NCI-H128 (cell line): ENCODE measurements around the gene SYT2.

Experiments used
- DNase-seq: peaks from one replicate; lab custom pipeline; 2025; ENCODE audit not compliant: unreplicated experiment; lab: John Stamatoyannopoulos, UW

Gene SYT2

GRCh38 chr1:202706851-202707250, 3.4 kb downstream of the SYT2 start:
- DNase-seq, result no peak

- DNase-seq, result no peak
These were observed 5.7 kb downstream of the SYT2 start for GRCh38 chr1:202704601-202705000.

DNA sequence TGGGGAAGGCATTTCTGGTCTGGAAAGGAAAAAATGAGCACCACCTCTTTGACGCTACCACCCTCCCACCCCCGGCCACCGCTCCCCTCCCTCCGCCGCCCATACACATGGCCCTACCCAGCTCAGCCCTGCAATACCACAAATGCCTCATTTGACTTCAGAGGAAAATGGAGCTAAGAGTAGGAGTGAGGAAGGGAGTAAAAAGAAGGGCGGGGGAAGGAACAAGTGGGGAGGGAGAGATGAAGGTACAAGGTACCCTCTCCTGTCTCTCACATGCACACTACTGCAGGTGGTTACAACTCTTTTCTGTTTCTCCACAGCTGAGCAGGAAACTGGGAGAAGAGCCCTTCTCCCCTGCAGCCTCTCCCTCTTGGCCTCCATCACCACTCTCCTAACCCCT, 7.1 kb downstream of the SYT2 start:
- no peak for DNase-seq

DNA sequence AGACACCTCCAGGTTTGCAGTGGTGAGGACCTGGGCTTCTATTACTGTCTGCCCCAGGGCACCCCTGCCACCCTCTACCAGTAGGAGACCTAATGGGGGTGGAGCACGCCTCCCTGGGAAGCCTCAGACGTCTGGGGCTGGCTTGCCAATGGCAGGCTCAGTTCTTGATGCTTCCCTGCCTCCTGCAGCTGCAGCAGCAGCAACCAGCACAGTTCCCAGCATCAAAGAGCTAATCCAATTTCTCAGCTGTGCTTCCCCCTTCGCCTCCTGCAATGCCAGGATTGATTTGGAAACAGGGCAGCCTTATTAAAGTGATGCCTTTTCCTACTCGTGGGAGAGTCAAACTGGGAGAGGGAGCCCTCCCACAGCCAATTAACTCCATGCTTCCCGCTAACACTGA, 8.2 kb downstream of the SYT2 start:
- no peak for DNase-seq

GRCh38 chr1:202701200-202701599, 9.1 kb downstream of the SYT2 start:
- no peak for DNase-seq

DNA sequence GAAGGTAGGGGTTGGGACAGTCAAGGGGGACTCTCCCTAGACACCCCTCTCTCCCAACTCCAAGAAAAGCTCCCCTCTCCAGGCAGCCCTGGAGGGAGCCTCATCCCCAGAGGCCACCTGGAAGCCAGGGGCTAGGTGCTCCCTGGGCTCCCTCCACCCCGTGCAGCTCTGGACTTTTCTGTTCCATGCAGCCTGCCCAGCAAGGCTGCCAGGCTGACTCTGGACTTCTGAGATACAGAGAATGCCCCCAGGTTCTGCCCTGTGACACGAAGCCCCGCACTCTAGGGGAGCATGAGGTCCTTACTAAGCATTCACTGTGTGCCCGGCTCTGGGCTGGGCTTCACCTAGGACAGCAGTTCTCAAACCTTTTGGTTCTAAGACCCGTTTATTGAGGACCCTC, 10.2 kb downstream of the SYT2 start:
- no peak for DNase-seq

DNA sequence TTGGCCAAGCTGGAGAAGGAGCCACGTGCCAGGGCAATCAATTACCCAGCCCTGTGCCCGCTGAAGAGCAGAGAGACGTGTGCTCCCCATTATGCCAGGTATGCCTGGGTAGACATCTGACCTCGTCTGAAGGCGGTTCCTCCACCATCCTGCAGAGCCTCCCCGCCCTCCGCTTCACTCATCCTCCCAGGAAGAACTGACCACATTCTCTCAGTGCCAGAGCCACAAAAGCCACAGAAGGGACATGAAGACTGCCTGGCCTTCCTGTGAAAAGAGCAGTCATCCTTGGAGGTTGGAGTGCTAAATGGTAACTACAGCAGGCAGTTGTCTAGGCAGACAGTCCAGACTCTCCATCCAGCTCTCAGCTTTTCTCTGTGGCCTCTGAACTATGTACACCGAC, 12.0 kb downstream of the SYT2 start:
- no peak for DNase-seq

- DNase-seq, result no peak
These were observed 13.2 kb downstream of the SYT2 start for GRCh38 chr1:202697038-202697437.

DNA sequence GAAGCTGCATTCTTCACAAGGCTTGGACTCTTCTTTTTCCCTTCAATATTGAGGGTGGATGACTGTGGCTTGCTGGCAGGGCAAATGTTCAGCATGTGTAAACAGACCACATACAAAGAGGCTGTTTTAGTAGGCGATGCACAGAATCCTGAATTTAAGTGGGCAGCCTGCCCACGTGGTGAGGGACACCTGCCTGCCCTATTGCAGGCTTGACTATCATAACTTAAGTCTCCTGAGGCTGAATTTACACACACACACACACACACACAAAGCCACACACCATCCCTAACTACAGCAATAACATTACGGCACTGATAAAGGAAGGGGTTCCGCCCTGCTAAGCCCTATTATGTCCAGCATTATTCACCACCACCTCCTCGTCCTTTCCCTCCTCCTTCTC, 15.9 kb downstream of the SYT2 start:
- DNase-seq, result no peak

DNA sequence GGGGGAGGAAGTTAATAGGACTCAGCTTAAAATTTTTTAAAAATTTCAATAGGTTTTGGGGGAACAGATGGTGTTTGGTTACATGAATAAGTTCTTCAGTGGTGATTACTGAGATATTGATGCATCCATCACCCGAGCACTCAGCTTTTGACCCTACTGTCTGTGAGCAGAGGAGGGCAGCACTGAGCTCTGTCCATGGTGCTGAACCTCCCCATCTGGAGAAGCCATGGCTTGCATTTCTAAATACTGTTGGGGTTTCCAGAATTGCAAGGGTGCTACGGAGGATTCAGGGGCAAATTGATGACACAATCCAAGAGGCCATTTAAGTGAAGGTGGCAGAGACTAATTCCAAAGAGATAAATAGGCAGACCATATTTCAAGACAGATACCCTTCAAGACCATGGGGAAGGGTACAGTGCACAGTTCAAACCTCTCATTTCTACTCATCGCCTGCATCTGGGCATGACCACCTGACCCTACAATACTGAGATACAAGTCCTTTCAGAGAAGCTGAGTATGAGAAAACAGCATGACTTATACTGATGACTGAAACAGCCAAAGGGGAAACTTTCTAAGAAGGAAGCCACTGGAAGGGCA, 17.2 kb downstream of the SYT2 start:
- no peak for DNase-seq

- no peak for DNase-seq
These were observed 18.4 kb downstream of the SYT2 start for GRCh38 chr1:202691816-202692215.

GRCh38 chr1:202689493-202690342, 20.5 kb downstream of the SYT2 start:
- DNase-seq, result no peak

DNA sequence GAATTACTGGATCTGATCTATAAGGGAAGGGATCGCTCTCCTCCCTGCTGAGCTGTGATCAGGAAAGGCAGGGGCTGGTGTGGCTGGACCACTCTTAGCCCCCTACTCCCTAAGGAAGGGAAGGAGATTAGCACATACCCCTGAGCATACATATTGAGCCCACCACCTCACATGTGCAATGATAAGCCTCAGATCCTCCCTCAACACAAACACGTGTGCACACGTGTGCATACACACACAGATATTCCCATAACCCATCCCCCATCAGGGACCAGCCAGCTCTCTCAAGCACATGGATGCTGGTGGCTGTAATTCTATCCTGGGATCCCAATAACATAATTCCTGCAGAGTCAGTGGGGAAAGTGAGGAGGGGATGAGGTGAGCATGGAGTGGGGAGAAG, 21.2 kb downstream of the SYT2 start:
- no peak for DNase-seq

DNA sequence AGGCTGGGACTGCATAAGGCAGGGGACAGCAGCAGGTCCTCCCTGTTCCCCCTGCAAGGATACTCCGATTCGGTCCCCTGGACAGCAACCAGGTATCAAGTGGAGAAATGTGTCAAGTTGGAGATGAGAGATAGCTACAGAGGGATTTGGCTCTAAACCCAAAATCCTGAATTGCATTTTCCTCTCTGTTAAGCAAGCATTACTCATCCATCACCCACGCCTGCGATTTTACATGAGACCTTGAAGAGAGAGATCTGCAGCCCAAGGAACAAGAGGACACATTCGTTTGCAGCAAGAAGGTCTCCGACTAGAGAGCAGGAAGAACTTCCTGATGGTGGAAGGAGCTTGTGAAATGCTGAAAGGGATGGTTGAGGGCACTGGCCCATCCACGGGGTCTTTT, 21.9 kb downstream of the SYT2 start:
- no peak for DNase-seq

DNA sequence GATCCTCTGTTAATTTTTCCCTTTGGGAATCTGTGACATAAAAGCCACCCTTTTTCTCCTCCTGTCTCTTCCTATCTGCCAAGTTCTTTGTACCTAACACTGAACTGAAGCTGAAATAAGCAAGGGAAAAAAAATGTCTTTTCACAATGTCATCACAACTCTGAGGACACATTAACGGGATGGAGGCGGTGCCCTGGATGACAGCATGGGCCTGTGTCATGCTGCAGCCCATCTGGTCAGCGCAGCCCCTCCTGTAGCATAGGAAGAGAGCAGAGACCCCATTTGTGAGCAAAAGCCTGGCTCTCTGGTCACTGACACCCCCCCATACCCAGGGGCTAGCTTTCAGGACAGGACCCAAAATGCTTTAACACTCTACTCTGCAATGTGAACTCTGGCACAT, 22.5 kb downstream of the SYT2 start:
- no peak for DNase-seq

DNA sequence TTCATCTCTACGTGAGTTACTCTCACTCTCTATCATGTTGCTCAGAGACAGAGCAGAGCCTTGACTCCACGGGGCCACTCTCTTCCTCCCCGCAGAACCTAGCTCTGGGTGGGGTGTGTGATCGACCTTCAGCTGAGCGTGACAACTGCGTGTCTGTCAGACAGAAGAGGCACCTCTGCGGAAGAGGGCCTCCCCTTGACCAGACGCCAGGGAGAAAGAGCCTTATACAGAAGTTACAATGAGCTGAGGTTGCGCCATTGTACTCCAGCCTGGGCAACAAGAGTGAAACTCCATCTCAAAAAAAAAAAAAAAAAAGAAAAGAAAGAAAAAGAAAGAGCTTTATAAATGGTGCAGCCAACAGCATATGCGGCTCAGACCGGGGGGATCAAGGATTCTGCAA, 22.9 kb downstream of the SYT2 start:
- no peak for DNase-seq

DNA sequence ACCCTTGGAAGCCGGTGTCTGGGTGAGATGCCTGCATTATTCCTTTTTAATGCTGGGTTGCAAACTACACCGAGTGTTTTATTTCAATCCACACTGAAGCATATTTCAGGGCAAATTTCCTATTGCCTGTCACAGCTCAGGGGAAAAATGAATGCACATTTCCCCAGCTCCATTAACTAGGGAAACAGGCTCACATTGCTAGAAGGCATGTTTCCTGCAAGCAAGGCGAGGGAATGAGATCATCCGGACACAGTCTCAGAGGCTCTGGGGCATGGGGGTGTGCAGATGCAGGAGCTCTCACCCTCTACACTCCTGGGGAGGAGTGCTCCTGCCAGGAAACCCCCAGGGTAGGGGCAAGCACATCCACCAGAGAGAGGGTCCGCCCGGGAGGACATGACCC, 24.6 kb downstream of the SYT2 start:
- no peak for DNase-seq

GRCh38 chr1:202684716-202685115, 25.5 kb downstream of the SYT2 start:
- DNase-seq, result no peak

DNA sequence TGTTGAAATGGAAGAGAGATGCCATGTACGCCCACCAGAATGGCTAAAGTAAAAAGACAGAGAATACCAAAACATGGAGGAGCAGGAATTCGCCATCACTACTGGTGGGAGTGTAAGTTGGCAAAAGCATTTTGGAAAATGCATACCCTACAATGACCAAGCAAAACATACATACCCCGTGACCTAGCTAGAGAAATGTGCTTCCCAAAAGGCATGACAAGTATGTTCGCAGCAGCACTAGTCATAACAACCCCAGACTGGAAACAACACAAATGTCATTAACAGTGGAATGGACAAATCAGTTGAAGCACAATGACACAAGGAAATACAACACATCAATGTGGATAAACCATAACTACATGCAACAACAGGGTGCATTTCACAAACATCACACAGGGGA, 27.2 kb downstream of the SYT2 start:
- DNase-seq, result no peak

DNA sequence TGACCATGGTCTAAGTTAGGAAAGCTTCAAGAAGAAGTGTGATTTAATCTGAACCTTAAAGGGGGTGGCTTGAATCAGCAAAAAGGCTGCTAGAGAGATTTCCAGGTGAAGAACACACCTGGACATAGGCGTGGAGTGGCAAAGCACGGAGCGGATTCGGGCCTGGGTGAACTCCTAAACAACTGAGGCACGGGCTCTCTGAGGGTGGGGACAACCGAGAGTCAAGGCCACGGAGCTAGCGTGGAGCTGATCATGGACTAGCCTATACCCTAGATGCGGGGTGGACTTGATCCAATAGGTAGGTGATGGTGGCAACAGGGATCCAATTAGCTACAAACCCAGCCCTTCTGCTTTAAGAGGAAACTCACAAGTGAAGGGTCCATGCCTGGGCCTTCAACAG, 27.8 kb downstream of the SYT2 start:
- no peak for DNase-seq

DNA sequence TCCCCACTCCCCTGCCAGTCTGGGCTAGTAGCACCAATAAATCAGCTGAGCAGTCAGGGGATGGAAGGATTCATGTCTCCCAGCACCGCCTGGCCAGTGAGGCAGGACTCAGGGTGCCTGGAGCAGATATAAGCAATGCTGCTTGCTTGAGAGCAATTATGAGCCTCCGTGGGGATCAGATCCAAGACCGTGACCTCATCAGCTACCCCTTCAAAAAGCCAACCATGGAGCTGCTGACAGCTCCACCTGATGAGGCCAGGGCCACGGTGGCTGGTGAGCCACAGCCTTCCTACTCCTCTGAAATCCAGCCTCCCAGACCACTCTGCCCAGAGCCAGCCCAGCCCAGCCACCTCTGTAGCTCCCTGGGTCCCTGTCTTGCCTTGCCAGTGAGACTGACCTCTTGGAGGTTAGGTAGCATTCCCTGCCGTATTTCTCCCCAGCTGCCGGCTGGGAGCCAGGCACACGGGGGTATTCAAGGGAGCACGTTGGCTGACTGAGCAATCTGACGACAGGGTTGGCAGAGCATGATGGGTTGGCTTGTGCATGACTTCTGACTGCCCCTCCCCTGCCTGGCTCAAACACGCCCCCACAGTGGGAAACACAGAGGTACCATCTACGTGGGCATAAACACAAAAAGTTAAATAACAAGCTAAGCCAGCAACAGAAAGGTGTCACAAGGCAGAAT, 28.4 kb downstream of the SYT2 start:
- no peak for DNase-seq

DNA sequence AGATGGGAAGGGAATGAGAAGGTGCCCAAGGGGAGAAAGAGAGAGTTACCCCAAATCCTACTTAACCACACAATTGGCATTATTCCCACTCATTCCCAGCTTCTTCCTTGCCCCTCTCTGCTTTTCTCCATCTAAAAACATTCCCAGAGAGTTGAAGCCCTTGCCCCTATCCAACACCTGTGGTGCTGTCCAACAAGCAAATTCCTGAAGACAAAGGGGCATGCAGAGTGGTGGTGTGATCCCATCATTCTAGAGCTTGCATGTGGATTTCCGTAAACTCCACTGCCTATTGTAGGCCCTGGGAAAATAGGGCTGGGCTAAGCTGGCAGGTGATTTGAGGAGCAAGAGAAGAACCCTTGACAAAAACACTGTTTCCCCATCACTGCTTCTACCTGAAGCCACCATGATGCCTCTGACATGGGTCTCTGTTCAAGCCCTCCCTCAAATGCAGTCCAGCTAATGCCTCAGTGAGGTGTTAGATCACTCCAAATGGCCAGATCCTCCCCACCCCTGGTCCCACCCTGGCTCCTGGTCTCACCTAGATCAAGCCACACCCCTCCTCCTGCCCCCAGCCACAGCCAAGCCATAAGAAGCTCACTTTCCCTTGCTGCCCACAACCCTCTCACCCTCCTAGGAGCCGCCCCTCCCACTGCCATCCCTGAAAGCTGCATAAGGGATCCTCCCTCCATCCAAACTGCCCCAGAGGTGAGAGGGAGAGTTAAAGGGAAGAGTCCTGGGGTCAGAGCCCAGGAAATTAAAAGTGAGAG, 29.5 kb downstream of the SYT2 start:
- DNase-seq, result no peak
